ENCODE measurements around the gene MORC3.
"Not testable (repeated sequence)": the region's sequence is repeated elsewhere in the genome, so short reads cannot be mapped to it uniquely, and the experiment has no call there.

MORC3 gene

GRCh38 chr21:36386031-36386642 is 66.1 kb downstream of the MORC3 start:
- DNase-seq: no peak

- no peak for DNase-seq
Observed at GRCh38 chr21:36388096-36388495, 68.1 kb downstream of the MORC3 start.

GRCh38 chr21:36388835-36389234 is 68.8 kb downstream of the MORC3 start:
- DNase-seq: peak; percentile 57

GRCh38 chr21:36391649-36392048 is 71.7 kb downstream of the MORC3 start:
- DNase-seq: not testable (repeated sequence)

GRCh38 chr21:36395353-36396111 is 75.5 kb downstream of the MORC3 start:
- DNase-seq: no peak

- no peak for DNase-seq
Observed at GRCh38 chr21:36396325-36396724, 76.3 kb downstream of the MORC3 start.

GRCh38 chr21:36396971-36397370 is 77.0 kb downstream of the MORC3 start:
- no peak for DNase-seq

- DNase-seq: no peak
Observed at GRCh38 chr21:36397606-36398005, 77.6 kb downstream of the MORC3 start.

- DNase-seq: not testable (repeated sequence)
Observed at GRCh38 chr21:36399736-36400135, 79.7 kb downstream of the MORC3 start.

- no peak for DNase-seq
Observed at GRCh38 chr21:36400719-36401118, 80.7 kb downstream of the MORC3 start.

GRCh38 chr21:36402339-36402738 is 82.3 kb downstream of the MORC3 start:
- no peak for DNase-seq

- no peak for DNase-seq
Observed at GRCh38 chr21:36403713-36404112, 83.7 kb downstream of the MORC3 start.

- no peak for DNase-seq
Observed at GRCh38 chr21:36408568-36408967, 88.6 kb downstream of the MORC3 start.

- DNase-seq: no peak
Observed at GRCh38 chr21:36411301-36411700, 91.3 kb downstream of the MORC3 start.

- no peak for DNase-seq
Observed at GRCh38 chr21:36412916-36413315, 92.9 kb downstream of the MORC3 start.

GRCh38 chr21:36415375-36415774 is 95.4 kb downstream of the MORC3 start:
- no peak for DNase-seq

GRCh38 chr21:36419241-36419640 is 99.2 kb downstream of the MORC3 start:
- no peak for DNase-seq

GRCh38 chr21:36419996-36420395 is 100.0 kb downstream of the MORC3 start:
- peak; percentile 82 for DNase-seq

GRCh38 chr21:36420571-36421339 is 100.8 kb downstream of the MORC3 start:
- no peak for DNase-seq

GRCh38 chr21:36422279-36423098 is 102.5 kb downstream of the MORC3 start:
- DNase-seq: peak; percentile 69

- DNase-seq: no peak
Observed at GRCh38 chr21:36423771-36424433, 103.9 kb downstream of the MORC3 start.

- no peak for DNase-seq
Observed at GRCh38 chr21:36424592-36424991, 104.6 kb downstream of the MORC3 start.

All from fibroblast of skin of right biceps (primary cell).